HCT116 (cell line): ENCODE measurements around the gene UPK3A. TPM values are rescaled to one million over a fixed set of nuclear protein-coding genes. Genes with fewer than 3 reads are reported as not detected.

Source experiments
- ATAC-seq: fragments of 200-7000 bp; cut with Tn5 transposase; 2 replicates; pipeline ENCODE4 v1.9.1; 2020; ENCODE audit warnings: mild to moderate bottlenecking, moderate library complexity
- BruUV-seq: library from RNA; stranded (reverse); fragments of 400-500 nt; replicated peaks from 2 replicates; lab custom pipeline; 2021; lab: Mats Ljungman, UMichigan
- CTCF ChIA-PET: fragments of 300-600 bp; sonication (Branson Sonifier 250); formaldehyde crosslinking; loops from one replicate; lab custom pipeline; 2021; ENCODE audit warnings: antibody characterized with exemption; lab: Charles Lee
- POLR2A ChIA-PET: fragments of 300-600, 350-600 bp; sonication (Branson Sonifier 250); formaldehyde crosslinking; loops from one replicate; lab custom pipeline; 2021; ENCODE audit warnings: antibody characterized with exemption; lab: Charles Lee
- RAD21 ChIA-PET, 2 experiments: fragments of 300-600 bp; sonication (Branson Sonifier 250); formaldehyde crosslinking; loops; one replicate each; lab custom pipeline; 2023; ENCODE audit warnings: low total read pairs in 2 of 2; ENCODE audit not compliant: uncharacterized antibody in 2 of 2, unreplicated experiment in 2 of 2, low non-redundant PET in 1 of 2; lab: Charles Lee
- DNase-seq: peaks from one replicate; pipeline ENCODE4 v3.0.0-alpha.2; 2010; ENCODE audit warnings: low read depth, low spot score
- H2AFZ ChIP-seq: fragments of 200-600 bp; shearing (Covaris generic), sonication (generic); 2 replicates; pipeline ENCODE4 v1.6.1; 2017; ENCODE audit warnings: low read depth, mixed run types, mixed read lengths, antibody characterized with exemption, low read length; ENCODE audit not compliant: poor library complexity, severe bottlenecking
- H3K27ac ChIP-seq: 2 replicates; pipeline ENCODE4 v1.5.1; 2012; ENCODE audit warnings: low read depth, low read length
- H3K27me3 ChIP-seq: fragments of 200-600 bp; sonication (generic); 2 replicates; pipeline ENCODE4 v1.6.1; 2016; ENCODE audit warnings: mixed run types, low read length, mixed read lengths; ENCODE audit not compliant: insufficient read depth
- H3K36me3 ChIP-seq, 2 experiments: fragments of 200-500 bp in 1 of 2; fragments of 200-600 bp in 1 of 2; sonication (Bioruptor generic) in 1 of 2; sonication (generic) in 1 of 2; 2 replicates each; pipeline versions ENCODE4 v1.5.1 to v1.6.1; 2014 to 2016; ENCODE audit warnings: low read length in 2 of 2, inconsistent platforms in 1 of 2, mixed read lengths in 1 of 2, mixed run types in 1 of 2; ENCODE audit not compliant: insufficient read depth in 2 of 2, control insufficient read depth in 1 of 2
- H3K4me1 ChIP-seq, 2 experiments: fragments of 200-600 bp in 1 of 2; sonication (generic) in 1 of 2; 2 replicates each; pipeline versions ENCODE4 v1.5.1 to v1.6.1; 2012 to 2017; ENCODE audit warnings: low read length in 2 of 2, inconsistent platforms in 1 of 2, mild to moderate bottlenecking in 1 of 2, mixed read lengths in 1 of 2, mixed run types in 1 of 2, moderate library complexity in 1 of 2; ENCODE audit not compliant: insufficient read depth in 2 of 2, control insufficient read depth in 1 of 2
- H3K4me2 ChIP-seq: fragments of 200-600 bp; sonication (generic); 2 replicates; pipeline ENCODE4 v1.6.1; 2017; ENCODE audit warnings: mixed run types, low read length, mixed read lengths
- H3K4me3 ChIP-seq, 2 experiments: fragments of 200-600 bp in 1 of 2; sonication (generic) in 1 of 2; replicated peaks in 1 of 2; 2 replicates each; pipeline ENCODE4 v1.5.1; 2011 to 2016; ENCODE audit warnings: low read length in 2 of 2, control low read depth in 1 of 2, low read depth in 1 of 2, mild to moderate bottlenecking in 1 of 2, mixed read lengths in 1 of 2, mixed run types in 1 of 2
- H3K79me2 ChIP-seq: fragments of 200-600 bp; sonication (generic); 2 replicates; pipeline ENCODE4 v1.6.1; 2017; ENCODE audit warnings: mild to moderate bottlenecking, mixed run types, low read length, moderate library complexity, mixed read lengths; ENCODE audit not compliant: insufficient read depth
- H3K9ac ChIP-seq: fragments of 200-600 bp; sonication (generic); 2 replicates; pipeline ENCODE4 v1.6.1; 2016; ENCODE audit warnings: low read length, mixed read lengths
- H3K9me2 ChIP-seq: fragments of 200-600 bp; sonication (generic), shearing (Covaris generic); 2 replicates; pipeline ENCODE4 v1.6.1; 2017; ENCODE audit warnings: mixed run types, mild to moderate bottlenecking, moderate library complexity; ENCODE audit not compliant: insufficient read depth
- H3K9me3 ChIP-seq, 2 experiments: fragments of 200-500 bp in 1 of 2; fragments of 200-600 bp in 1 of 2; sonication (Bioruptor generic) in 1 of 2; sonication (generic) in 1 of 2; 2 replicates each; pipeline ENCODE4 v1.6.1; 2014 to 2017; ENCODE audit warnings: low read length in 2 of 2, mixed read lengths in 2 of 2, inconsistent platforms in 1 of 2, low read depth in 1 of 2, mild to moderate bottlenecking in 1 of 2, mixed run types in 1 of 2, moderate library complexity in 1 of 2; ENCODE audit not compliant: control insufficient read depth in 1 of 2, insufficient read depth in 1 of 2
- H4K20me1 ChIP-seq: fragments of 200-600 bp; sonication (generic), shearing (Covaris generic); 2 replicates; pipeline ENCODE4 v1.6.1; 2017; ENCODE audit warnings: mixed run types, mild to moderate bottlenecking, moderate library complexity; ENCODE audit not compliant: insufficient read depth
- ELF1 ChIP-seq: IDR thresholded peaks from 2 replicates; pipeline ENCODE4 v1.6.1; 2012; ENCODE audit warnings: low read depth, borderline replicate concordance
- MAX ChIP-seq: IDR thresholded peaks from 2 replicates; pipeline ENCODE4 v1.6.1; 2012
- POLR2A ChIP-seq: IDR thresholded peaks from 2 replicates; pipeline ENCODE4 v1.7.0; 2011; ENCODE audit warnings: borderline replicate concordance; ENCODE audit not compliant: insufficient read depth, insufficient read length; ENCODE audit errors: extremely low read depth
- RAD21 ChIP-seq: IDR thresholded peaks from 2 replicates; pipeline ENCODE4 v1.6.1; 2012; ENCODE audit warnings: low read depth, mild to moderate bottlenecking
- SIN3A ChIP-seq: IDR thresholded peaks from 2 replicates; pipeline ENCODE4 v1.6.1; 2012; ENCODE audit warnings: low read depth
- SRF ChIP-seq: IDR thresholded peaks from 2 replicates; pipeline ENCODE4 v1.6.1; 2012; ENCODE audit warnings: low read depth
- ZBTB33 ChIP-seq: IDR thresholded peaks from 2 replicates; pipeline ENCODE4 v1.6.1; 2011; ENCODE audit warnings: mild to moderate bottlenecking, low read length, moderate library complexity; ENCODE audit not compliant: insufficient replicate concordance; ENCODE audit errors: extremely low read depth
- ZNF274 ChIP-seq: fragments of 200-500 bp; sonication (Bioruptor generic); IDR thresholded peaks from 2 replicates; pipeline ENCODE4 v1.6.1; 2014; ENCODE audit warnings: mild to moderate bottlenecking, low read depth, low read length, inconsistent platforms
- intact Hi-C: fragments of 100-400 bp; cut with micrococcal nuclease; formaldehyde crosslinking; loops from 2 replicates; pipeline ENCODE4 v1.10.0; 2022
- total RNA-seq: library from RNA; stranded (reverse); gene quantifications from one replicate; pipeline ENCODE4 v1.2.1, GENCODE V29; 2021; ENCODE audit not compliant: unreplicated experiment
- TF ChIP-seq, protein P1 (sequence below): IDR thresholded peaks from 2 replicates; pipeline ENCODE4 v1.6.1; 2012; ENCODE audit warnings: low read depth

Gene UPK3A
- total RNA-seq, 1 experiment from 2014 or later, result not detected

DNA sequence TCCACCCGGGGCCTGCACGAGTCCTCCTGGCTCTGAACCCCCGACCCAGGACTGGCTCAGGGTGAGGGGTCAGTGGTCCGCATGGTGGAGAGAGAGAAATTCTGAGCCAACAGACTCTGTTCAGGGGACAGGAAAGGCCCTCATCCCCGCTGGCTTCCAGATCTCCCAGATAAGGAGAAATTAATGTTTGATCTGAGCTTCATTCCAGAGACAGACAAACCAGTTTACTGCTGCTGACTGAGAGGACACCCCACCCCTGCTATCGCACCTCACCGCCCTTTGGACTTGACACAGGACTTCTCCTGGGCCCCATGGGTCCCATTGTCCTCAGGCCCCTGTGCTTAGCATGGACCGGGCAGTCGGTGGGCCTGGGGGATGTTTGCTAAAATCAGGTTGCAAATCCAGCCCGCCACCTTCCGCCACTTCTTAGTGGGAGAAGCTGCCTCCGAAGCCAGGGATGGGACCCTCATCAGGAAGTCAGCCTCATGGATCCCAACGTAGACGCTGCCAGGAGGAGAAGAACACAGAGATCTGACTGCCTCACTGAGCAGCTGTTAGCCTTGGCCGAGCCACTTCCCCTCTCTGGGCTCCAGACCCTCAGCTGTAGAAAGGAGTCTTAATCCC lies 11.2 kb upstream of the UPK3A start:
- H3K79me2 ChIP-seq, result no peaks in the 10 kb centered on the region
- ATAC-seq (no peak), DNase-seq (no peak)
- no peak overlapping the region for H3K9ac ChIP-seq
- H3K36me3 ChIP-seq, result no peaks in the 10 kb centered on the region
- no peak overlapping the region for H3K27ac ChIP-seq
- ChIA-PET POLR2A (no interaction called here), CTCF (no interaction called here), RAD21 (no interaction called here)
- no peaks in the 10 kb centered on the region for H3K9me2 ChIP-seq
- no peak overlapping the region for H3K4me3 ChIP-seq
- no peaks in the 10 kb centered on the region for H3K9me3 ChIP-seq
- H2AFZ ChIP-seq, result no peak overlapping the region
- BruUV-seq, result no TSS peak
- peaks cover 6 to 10% of the 10 kb centered on the region in 2 experiments for H3K4me1 ChIP-seq
- TF ChIP-seq RAD21, result no peak
- no peak for TF ChIP-seq SIN3A
- TF ChIP-seq SRF, result no peak
- no peak for TF ChIP-seq ZNF274
- TF ChIP-seq, protein P1, sequence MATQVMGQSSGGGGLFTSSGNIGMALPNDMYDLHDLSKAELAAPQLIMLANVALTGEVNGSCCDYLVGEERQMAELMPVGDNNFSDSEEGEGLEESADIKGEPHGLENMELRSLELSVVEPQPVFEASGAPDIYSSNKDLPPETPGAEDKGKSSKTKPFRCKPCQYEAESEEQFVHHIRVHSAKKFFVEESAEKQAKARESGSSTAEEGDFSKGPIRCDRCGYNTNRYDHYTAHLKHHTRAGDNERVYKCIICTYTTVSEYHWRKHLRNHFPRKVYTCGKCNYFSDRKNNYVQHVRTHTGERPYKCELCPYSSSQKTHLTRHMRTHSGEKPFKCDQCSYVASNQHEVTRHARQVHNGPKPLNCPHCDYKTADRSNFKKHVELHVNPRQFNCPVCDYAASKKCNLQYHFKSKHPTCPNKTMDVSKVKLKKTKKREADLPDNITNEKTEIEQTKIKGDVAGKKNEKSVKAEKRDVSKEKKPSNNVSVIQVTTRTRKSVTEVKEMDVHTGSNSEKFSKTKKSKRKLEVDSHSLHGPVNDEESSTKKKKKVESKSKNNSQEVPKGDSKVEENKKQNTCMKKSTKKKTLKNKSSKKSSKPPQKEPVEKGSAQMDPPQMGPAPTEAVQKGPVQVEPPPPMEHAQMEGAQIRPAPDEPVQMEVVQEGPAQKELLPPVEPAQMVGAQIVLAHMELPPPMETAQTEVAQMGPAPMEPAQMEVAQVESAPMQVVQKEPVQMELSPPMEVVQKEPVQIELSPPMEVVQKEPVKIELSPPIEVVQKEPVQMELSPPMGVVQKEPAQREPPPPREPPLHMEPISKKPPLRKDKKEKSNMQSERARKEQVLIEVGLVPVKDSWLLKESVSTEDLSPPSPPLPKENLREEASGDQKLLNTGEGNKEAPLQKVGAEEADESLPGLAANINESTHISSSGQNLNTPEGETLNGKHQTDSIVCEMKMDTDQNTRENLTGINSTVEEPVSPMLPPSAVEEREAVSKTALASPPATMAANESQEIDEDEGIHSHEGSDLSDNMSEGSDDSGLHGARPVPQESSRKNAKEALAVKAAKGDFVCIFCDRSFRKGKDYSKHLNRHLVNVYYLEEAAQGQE, result no peak
- TF ChIP-seq ELF1, result no peak
- no peak for TF ChIP-seq POLR2A
- no peak for TF ChIP-seq MAX
- no peak for TF ChIP-seq ZBTB33
- H4K20me1 ChIP-seq, result no peaks in the 10 kb centered on the region
- H3K27me3 ChIP-seq, result no peaks in the 10 kb centered on the region
- H3K4me2 ChIP-seq, result no peak overlapping the region
- intact Hi-C loops, result no loop called here
